Activated naive CD4-positive, alpha-beta T cell treated with anti-CD3 and anti-CD28 coated beads, Interleukin-2, amount 50 U/mL, for 72 hours (primary cell): ENCODE measurements around the gene GLI3. TPM values are rescaled to one million over a fixed set of nuclear protein-coding genes. Genes with fewer than 3 reads are reported as not detected.

ENCODE experiments used
- ATAC-seq, 2 donors: fragments of 150-1000 bp; cut with Tn5 transposase; 2 replicates each; pipeline ENCODE4 v1.10.0; 2021; ENCODE audit warnings: mild to moderate bottlenecking in 2 of 2, moderate library complexity in 2 of 2
- DNase-seq, 2 donors: peaks; one replicate each; pipeline ENCODE4 v3.0.0; 2021 to 2022; ENCODE audit warnings: low spot score in 2 of 2
- H3K27ac Mint-ChIP-seq, 2 donors: one replicate each; pipeline ENCODE4 v1.8.0; 2022; ENCODE audit warnings: mild to moderate bottlenecking in 2 of 2, mixed read lengths in 2 of 2
- H3K36me3 Mint-ChIP-seq, 2 donors: one replicate each; pipeline ENCODE4 v1.8.0; 2022; ENCODE audit warnings: mixed read lengths in 2 of 2
- H3K9me3 Mint-ChIP-seq, 2 donors: one replicate each; pipeline ENCODE4 v1.8.0; 2022; ENCODE audit warnings: mixed read lengths in 2 of 2
- total RNA-seq, 2 donors: library from RNA; stranded (reverse); gene quantifications; one replicate each; pipeline ENCODE4 v1.2.3, GENCODE V29; 2022

The GLI3 gene
- total RNA-seq, 2 donors from 2014 or later = 0.14 to 0.64 TPM

DNA sequence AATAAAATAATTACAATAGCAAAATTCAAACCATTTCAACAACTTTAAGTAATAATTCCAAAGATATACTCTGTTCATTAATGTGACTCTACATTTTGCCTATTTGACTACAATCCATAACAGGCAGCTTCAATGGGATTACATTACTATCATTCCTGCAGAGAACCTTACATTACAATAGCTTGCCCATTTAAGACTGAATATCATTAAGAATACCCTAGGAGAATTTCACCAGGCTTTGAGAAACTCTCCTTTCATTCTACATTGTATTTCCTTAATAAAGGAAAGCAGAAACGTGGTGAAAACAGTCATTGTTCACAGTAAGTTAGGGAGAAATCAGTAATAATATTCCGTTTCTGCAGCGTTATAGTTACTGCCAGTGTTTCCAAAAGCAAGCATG lies 209.5 kb downstream of the GLI3 start:
- no peaks in the 10 kb centered on the region for H3K36me3 Mint-ChIP-seq
- DNase-seq = no peak
- no peak for ATAC-seq
- H3K27ac Mint-ChIP-seq = no peak overlapping the region
- no peaks in the 10 kb centered on the region for H3K9me3 Mint-ChIP-seq

DNA sequence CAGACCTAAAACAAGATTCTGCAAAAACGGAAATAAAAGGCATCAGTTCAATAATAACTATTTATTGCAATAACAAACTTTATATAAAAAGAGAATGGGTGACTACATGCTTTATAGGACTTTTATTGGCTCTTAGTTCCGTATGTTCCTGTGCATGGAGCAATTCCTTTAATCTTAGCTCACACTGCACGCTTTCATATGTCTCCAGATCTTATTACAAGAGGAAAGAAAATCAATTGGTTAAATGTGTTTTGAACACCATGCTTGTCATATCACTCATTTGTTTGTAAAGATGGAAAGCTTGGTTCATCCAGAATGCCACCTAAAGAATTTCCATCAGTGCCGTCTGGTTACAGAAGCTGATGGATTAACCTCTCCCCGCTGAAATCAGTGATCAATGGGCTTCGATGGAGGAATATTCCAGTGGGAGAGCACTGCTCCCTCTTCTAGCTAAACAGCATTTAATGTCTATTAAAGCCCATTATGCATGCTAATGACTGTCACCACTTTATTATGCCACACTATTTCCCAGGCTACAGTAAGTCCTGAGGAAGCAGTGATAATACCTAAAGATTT lies 210.3 kb downstream of the GLI3 start:
- H3K9me3 Mint-ChIP-seq = no peaks in the 10 kb centered on the region

DNA sequence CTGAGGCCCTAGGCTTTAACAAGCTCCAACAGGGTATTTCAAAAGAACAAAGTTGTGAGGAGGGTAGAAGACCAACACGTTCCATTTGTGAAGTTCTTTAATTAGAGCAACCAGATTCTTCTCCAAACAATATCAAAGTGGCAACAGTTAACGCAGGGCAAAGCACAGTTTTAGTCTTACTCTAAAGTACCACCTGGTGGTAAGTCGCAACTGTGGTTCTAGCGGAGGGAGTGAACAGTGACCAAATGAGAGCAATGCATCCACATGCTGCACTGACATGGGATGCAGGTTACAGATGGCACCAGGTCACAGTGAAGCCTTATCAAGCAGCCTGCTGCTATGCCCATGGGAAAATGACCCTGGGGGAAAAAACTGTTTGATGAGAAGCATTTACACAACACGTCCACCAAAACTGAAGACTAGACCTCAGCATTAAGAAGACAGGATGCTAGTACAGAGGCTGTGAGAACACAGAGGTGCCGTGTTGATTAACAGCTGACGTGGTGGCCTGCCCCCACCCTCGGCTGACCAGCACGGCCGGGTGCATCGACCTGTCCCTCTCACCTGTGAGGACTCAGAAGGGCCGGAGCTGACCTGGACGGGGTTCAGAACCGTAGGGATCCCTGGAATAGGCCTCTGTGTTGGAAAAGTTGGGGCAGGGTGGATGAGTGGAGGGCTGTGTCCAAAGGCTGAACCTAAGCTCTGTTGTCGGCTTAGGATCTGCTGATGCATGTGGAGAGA lies 211.2 kb downstream of the GLI3 start:
- Mint-ChIP-seq H3K9me3 (no peaks in the 10 kb centered on the region), H3K27ac (no peak overlapping the region), H3K36me3 (no peaks in the 10 kb centered on the region)
- ATAC-seq (no peak), DNase-seq (no peak)

More for the DNA sequence above, 210.3 kb downstream of the GLI3 start:
- H3K36me3 Mint-ChIP-seq = no peaks in the 10 kb centered on the region
- ATAC-seq = no peak
- H3K27ac Mint-ChIP-seq = no peak overlapping the region
- DNase-seq = no peak

DNA sequence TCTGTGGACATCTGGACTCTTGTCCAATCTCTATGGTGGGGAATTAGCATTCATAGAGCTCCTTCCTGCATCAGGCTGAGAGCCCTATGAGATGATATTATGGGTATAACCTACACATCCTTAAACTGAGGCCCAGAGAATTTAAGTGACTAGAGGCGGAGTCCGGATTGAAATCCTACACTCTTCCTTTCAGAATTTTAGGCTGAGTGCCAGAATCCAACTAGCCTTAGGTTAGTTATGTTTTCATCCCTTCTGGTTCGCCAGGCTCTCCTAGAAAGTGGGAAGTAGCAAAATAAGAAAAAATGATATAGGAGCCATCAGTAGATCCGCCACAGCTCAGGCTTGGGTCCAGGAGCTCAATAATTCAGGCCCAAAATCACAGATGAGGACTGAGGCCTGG lies 212.5 kb downstream of the GLI3 start:
- no peak for ATAC-seq
- no peak for DNase-seq
- Mint-ChIP-seq H3K9me3 (no peaks in the 10 kb centered on the region), H3K36me3 (no peaks in the 10 kb centered on the region), H3K27ac (no peak overlapping the region)

DNA sequence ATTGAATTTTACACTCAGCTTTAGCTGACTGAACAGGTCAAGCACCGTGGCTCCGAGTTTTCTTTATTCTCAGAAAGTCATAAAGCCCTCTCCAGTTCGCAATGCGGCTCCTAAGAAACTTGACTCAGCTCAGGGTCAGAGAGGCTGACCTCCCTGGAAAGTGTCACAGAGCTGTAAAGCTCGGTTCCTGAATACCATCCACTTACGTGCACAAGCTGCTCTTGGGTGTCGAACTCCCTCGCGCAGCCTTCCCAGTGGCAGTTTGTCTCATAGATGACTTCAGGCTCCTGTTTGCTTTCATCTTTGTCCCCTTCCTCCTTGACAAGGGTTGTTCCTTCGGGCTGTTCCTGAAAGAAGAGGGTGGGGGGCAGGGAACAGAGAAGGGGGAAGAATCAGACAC lies 213.7 kb downstream of the GLI3 start:
- H3K36me3 Mint-ChIP-seq = no peaks in the 10 kb centered on the region
- no peak for ATAC-seq
- no peak overlapping the region for H3K27ac Mint-ChIP-seq
- DNase-seq = no peak
- H3K9me3 Mint-ChIP-seq = no peaks in the 10 kb centered on the region

DNA sequence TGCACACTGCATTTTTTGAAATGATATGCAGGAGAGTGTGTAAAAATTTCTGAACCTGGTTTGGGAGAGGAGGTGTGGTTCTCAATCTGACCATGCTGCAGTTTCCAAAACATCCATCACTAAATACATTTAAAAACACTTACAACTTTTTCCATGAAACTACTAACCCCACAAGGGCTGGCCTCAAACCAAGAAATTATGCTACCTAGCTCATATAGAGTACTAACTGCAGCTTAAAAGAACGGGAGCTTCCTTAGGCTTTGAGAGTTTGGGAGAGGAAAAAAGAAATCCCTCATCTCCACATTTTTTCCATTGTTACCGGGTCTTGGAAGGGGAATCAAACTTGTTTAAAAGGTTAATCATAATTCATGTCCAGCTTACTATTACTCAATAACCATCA lies 214.2 kb downstream of the GLI3 start:
- H3K36me3 Mint-ChIP-seq = no peaks in the 10 kb centered on the region
- no peak for DNase-seq
- ATAC-seq = no peak
- no peaks in the 10 kb centered on the region for H3K9me3 Mint-ChIP-seq
- no peak overlapping the region for H3K27ac Mint-ChIP-seq

DNA sequence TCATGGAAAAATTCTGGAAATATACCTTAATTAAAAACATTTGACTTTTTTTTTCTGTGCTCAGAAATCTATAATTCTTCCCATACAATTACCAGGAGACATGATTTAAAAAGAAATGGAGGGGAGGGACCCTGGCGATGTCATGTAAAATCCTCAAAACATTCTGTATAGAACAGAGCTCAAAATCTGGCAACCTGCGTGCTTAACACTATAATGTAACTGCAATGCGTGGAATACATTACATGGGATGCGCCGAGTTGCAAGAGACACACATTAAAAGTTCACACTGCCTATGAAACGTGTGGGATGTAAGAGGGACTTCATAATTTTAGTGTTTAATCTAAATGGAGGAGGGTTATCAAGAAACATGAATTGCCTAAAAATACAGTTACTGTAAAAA lies 215.0 kb downstream of the GLI3 start:
- Mint-ChIP-seq H3K36me3 (no peaks in the 10 kb centered on the region), H3K27ac (no peak overlapping the region), H3K9me3 (no peaks in the 10 kb centered on the region)
- ATAC-seq = no peak
- no peak for DNase-seq

DNA sequence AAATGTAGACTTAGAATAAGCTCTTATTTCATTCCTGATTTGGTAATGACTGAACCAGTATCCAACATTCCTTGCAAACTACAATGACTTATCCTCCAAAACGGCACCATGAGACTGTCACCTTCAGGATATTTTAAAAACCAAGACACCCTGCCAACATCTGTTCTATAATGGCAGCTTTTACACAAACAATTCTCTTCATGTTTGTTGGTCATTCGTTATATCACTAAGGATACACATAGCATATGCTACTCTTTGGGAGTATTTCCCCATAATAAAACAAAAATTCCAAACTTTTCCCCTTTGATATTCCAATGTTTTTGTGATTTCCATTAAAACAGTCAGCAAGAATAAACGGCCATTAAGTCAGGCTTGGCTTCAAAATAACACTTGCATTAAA lies 215.4 kb downstream of the GLI3 start:
- Mint-ChIP-seq H3K27ac (no peak overlapping the region), H3K36me3 (no peaks in the 10 kb centered on the region), H3K9me3 (peaks cover 0 to 2% of the 10 kb centered on the region in 2 donors)
- ATAC-seq (no peak), DNase-seq (no peak)

DNA sequence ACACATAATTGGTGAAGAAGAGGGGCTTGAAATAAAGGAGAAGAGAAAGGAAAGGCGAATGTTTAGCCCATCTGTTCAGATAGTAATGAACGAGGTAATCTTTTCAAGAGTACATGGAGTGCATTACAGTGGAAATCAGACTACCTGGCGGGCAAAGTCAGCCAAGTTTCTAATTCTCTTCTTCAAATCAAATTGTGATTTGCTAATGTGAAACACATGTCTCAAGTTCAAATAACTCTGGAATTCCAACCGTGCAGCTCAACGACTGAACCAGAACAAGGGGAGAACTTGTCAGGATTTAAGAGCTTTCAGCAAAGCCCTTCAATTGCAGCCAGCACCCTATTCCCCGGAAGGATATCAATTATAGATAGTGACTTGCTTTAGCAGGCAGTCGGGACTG lies 216.9 kb downstream of the GLI3 start:
- Mint-ChIP-seq H3K36me3 (no peaks in the 10 kb centered on the region), H3K9me3 (peaks cover 0 to 5% of the 10 kb centered on the region in 2 donors), H3K27ac (no peak overlapping the region)
- DNase-seq (no peak), ATAC-seq (no peak)

DNA sequence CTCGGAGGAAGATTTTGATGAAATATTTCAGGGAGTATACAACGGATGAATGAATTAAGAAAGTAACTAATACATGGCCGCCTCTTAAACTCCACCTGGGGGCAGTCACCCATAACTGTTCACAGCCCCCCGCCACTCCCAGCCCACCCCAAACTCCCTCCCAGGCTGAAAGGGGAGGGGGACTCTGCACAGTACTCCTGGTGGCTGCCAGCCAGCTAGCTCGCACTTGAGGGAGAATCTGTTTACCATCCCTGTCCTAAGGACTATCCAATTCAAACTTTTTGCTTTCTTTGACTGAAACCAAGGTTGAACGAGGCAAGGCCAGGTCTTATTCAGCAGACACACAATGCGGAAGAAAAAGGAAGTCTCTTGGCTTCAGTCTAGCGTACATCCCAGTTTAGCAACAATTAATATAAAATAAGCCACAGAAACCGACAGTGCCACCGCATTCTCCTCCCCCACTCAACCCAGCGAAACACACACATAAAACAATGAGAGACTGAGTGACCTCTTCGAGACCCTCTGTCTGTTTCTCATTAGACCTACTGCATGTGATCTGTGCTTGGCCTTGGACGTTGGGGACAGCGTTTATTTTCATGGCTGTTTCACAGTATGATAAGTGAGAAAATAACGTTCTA lies 219.5 kb downstream of the GLI3 start:
- Mint-ChIP-seq H3K27ac (no peak overlapping the region), H3K36me3 (peaks cover 11% of the 10 kb centered on the region in 2 donors), H3K9me3 (peaks cover 9 to 14% of the 10 kb centered on the region in 2 donors)
- DNase-seq (no peak), ATAC-seq (no peak)

DNA sequence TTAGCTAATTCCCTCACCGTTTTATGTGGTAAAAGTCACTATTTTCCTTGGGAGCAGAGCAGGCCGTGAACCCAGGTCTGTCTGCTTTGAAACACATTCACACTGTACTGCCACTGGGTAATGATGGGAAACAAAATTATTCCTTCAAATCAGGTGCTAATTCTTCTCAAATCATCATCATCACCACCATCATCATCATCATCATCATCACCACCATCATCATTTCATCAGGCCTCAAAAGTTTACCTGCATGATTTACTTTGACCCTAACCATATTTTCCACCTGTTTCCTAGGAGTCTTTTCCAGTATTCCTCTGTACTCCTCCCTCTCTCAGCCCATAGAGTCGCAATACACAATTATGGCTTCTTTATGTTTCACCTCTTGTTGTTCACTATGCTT lies 220.5 kb downstream of the GLI3 start:
- no peak overlapping the region for H3K27ac Mint-ChIP-seq
- ATAC-seq = no peak
- no peak for DNase-seq
- H3K36me3 Mint-ChIP-seq = peaks cover 11% of the 10 kb centered on the region in 2 donors
- H3K9me3 Mint-ChIP-seq = peaks cover 9 to 14% of the 10 kb centered on the region in 2 donors

DNA sequence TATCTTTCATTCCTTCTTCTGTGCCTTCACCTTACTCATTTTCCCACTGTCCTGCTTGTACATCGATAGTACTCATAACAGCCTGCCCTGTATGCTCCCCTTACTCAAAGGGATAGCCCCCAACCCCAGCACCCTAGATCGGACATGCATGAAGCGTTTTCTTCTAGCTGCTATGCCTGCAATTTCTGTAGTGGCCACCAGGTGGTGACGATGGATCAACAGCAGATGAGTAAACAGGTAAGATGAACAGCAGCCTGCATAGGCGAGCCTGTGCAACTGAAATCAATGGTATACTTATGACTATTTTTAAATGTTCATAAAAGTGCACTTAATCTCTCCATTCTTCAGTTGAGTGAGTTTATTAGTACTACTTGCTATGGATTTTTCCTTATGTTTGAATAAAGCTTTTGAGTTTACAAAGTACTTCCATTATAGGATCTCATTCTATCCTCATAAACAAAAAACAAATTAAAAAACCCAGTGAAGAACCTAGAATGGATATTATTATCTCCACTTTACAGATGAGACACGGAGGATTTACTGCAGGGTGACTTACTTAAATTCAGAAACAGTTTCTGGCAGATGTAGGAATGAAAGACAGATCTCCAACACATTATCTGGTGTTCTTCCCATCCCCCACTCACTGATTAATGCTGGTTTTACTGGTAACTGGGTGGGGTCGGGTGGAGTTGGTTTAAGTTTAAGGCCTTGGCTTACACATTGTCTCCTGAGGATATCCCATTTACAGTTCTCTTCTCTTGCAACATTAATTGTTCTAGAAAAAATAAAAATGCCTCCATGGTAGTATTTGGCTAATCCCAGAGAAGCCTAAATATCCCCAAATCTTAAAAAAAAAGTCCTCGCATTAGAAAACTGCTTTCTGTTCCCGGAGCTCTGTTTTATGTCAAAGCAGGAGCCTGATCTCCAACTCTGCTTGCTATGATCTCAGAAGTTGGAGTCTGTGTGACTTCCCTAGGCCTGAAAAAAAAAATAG lies 222.1 kb downstream of the GLI3 start:
- ATAC-seq (no peak), DNase-seq (peak in 1 of 2 donors; percentile 54)
- no peak overlapping the region for H3K27ac Mint-ChIP-seq
- peaks cover 11% of the 10 kb centered on the region in 2 donors for H3K36me3 Mint-ChIP-seq
- peaks cover 9 to 14% of the 10 kb centered on the region in 2 donors for H3K9me3 Mint-ChIP-seq

DNA sequence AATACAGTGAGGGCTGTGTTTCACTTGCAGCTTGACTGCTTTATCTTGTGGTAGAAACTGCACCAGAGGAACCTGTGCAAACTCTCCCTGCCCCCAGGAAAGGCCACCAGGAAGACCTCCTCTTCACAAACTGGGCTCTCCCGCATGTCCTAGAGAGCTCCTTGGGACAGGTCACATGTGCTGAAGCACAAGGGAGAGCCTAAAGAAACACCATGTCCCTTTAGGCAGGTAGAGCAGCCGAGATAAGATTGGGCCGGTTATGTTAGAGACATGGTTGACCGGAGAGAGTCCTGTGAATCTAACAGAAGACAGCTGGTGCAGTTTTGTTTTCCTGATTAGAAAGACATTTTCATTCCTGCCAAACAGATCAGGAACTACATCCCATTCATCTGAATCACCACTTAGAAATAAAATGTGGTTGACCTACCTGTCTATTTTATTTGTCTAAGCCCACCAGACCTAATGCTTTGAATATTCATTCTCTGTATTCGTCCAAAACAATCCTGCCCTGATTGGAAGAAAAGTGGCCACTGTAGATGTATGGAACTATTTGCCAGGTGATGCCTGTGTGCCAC lies 224.1 kb downstream of the GLI3 start:
- ATAC-seq (no peak), DNase-seq (no peak)
- no peak overlapping the region for H3K27ac Mint-ChIP-seq
- peaks cover 11% of the 10 kb centered on the region in 2 donors for H3K36me3 Mint-ChIP-seq
- H3K9me3 Mint-ChIP-seq = peaks cover 9 to 14% of the 10 kb centered on the region in 2 donors

DNA sequence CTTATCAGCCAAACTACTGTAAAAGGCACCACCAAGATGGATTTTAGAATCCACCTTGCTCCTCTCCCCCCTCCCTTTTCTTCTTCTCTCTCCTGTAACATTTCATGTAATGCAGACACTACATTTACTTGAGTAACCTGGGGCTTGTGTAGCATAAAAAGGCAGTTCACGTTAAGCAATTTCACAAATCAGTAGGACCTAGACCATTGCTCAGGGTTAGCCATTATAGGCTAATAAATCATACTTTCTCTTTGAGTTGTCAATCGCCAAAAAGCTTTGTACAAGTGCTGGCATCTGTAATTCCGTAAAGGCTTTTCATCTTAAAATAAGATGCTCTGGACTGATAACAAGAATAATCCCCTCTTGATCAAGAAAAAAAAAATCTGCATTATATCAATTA lies 224.7 kb downstream of the GLI3 start:
- H3K9me3 Mint-ChIP-seq = peaks cover 9 to 14% of the 10 kb centered on the region in 2 donors
- no peak for DNase-seq
- H3K36me3 Mint-ChIP-seq = peaks cover 11% of the 10 kb centered on the region in 2 donors
- H3K27ac Mint-ChIP-seq = no peak overlapping the region
- ATAC-seq = no peak

DNA sequence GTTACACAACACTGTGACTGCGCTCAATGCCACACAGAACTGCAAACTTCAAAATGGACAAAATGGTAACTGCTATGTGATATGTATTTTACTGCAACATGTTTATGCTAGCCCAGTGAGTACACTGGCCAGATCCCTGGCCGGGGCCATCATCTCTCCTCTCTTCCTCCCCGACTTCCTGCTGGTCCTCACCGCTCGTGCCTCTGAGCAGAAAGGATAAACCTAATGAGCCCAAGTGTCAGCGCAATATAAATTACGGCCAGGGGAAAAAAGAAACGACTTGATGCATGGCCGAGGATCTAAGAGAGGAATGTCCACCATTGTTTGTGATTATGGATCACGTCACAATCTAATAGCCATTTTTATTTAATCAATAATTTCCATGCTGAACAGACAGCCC lies 225.2 kb downstream of the GLI3 start:
- ATAC-seq (no peak), DNase-seq (no peak)
- Mint-ChIP-seq H3K27ac (no peak overlapping the region), H3K9me3 (peaks cover 9 to 14% of the 10 kb centered on the region in 2 donors), H3K36me3 (peaks cover 11% of the 10 kb centered on the region in 2 donors)

DNA sequence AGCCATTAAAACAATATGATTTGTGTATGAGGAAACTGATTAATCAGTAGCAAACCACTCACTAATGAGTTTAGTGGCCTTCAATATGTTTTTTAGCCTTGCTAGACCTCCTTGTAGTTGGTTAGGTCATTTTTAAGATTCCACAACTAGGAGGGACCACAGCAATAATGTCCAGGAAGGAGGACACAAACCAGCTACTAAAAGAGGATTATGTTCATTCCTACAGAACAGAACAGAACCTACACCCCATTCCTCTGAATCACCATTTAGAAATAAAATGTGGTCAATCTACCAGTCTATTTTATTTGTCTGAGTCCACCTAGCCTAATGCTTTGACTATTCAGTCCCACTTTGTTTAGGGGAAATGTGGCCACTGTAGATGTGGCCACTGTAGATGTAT lies 226.3 kb downstream of the GLI3 start:
- Mint-ChIP-seq H3K9me3 (peaks cover 9 to 10% of the 10 kb centered on the region in 2 donors), H3K27ac (no peak overlapping the region), H3K36me3 (peaks cover 11% of the 10 kb centered on the region in 2 donors)
- ATAC-seq (no peak), DNase-seq (no peak)
